HG03520 (cell line): ENCODE measurements around the gene ITGB7.

Source experiments
- ATAC-seq: cut with Tn5 transposase; IDR thresholded peaks from one replicate; pipeline ENCODE4 v1.9.1; 2021; ENCODE audit warnings: mild to moderate bottlenecking, moderate library complexity; ENCODE audit not compliant: unreplicated experiment

ITGB7 gene

GRCh38 chr12:53207042-53207441 lies at the start of gene ITGB7:
Gene ITGB7, minus strand, starts transcription at chr12:53207251. Its CDS starts 6,808 bp downstream, at chr12:53200443.
- no peak for ATAC-seq

- ATAC-seq, result no peak
These were observed 48.9 kb upstream of the ITGB7 start for GRCh38 chr12:53255996-53256395.

GRCh38 chr12:53254816-53255545 lies 47.9 kb upstream of the ITGB7 start:
- no peak for ATAC-seq

- ATAC-seq, result no peak
These were observed 46.2 kb upstream of the ITGB7 start for GRCh38 chr12:53253298-53253697.

- ATAC-seq, result no peak
These were observed 45.4 kb upstream of the ITGB7 start for GRCh38 chr12:53252349-53252916.

GRCh38 chr12:53251477-53252348 lies 44.7 kb upstream of the ITGB7 start:
- peak; percentile 74 for ATAC-seq

GRCh38 chr12:53245286-53245685 lies 38.2 kb upstream of the ITGB7 start:
- no peak for ATAC-seq

- no peak for ATAC-seq
These were observed 37.3 kb upstream of the ITGB7 start for GRCh38 chr12:53244337-53244736.

- ATAC-seq, result no peak
These were observed 34.8 kb upstream of the ITGB7 start for GRCh38 chr12:53241623-53242412.

GRCh38 chr12:53239643-53240258 lies 32.7 kb upstream of the ITGB7 start:
- ATAC-seq, result no peak

- ATAC-seq, result no peak
These were observed 29.5 kb upstream of the ITGB7 start for GRCh38 chr12:53236443-53237111.

- ATAC-seq, result no peak
These were observed 28.8 kb upstream of the ITGB7 start for GRCh38 chr12:53235742-53236442.

- no peak for ATAC-seq
These were observed 28.1 kb upstream of the ITGB7 start for GRCh38 chr12:53235164-53235563.

- no peak for ATAC-seq
These were observed 27.3 kb upstream of the ITGB7 start for GRCh38 chr12:53234271-53234914.

GRCh38 chr12:53233671-53234121 lies 26.6 kb upstream of the ITGB7 start:
- ATAC-seq, result no peak

GRCh38 chr12:53232646-53233461 lies 25.8 kb upstream of the ITGB7 start:
- ATAC-seq, result no peak

- ATAC-seq, result no peak
These were observed 25.0 kb upstream of the ITGB7 start, which contains the start of gene RARG for GRCh38 chr12:53231921-53232645. Gene RARG, minus strand, starts transcription at chr12:53232209. Its CDS starts 4,664 bp downstream, at chr12:53227545.
